Stimulated activated naive CD4-positive, alpha-beta T cell (primary cell): ENCODE results near the gene ITPR2.

Experiments
- DNase-seq, 6 experiments: peaks; one replicate each; lab custom pipeline; 2025; lab: John Stamatoyannopoulos, UW

The ITPR2 gene

DNA sequence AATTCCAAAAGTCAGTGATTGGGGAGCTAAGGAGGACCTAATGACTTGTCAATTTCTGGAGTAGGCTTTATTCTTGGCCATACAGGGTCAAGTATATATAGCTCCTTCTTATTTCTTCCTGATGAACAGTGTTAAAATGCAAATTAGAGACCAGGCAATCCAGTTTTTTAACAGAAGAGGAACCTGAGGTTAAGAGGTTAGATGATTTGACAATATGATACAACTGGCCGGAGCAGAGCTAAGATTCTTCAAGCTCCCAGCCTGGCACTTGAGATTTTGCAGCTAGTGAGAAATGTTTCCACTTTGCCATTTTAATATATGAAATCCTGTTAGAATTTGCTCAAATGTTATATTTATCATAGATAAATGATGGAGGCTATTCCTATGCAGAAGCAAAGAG, 433.6 kb downstream of the ITPR2 start:
- no peak for DNase-seq

DNA sequence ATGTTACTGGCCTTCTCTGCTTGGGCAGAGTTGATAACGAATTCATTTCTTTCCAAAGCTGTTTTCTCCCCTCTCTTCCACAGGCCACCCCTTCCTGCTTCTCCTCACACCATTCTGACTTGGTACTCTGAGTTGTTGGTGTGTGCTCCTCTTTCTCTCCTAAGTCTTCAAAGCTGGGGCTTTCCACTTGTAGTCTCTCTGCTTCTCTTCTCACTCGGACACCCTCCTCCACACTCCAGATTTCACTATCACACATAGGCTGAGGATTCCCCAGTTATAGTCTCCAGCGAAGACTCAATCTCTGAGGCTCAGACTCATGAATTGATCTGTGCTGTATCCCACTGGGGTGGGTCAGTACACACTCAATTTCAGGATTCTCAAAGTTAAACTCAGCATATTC, 436.6 kb downstream of the ITPR2 start:
- DNase-seq: no peak

DNA sequence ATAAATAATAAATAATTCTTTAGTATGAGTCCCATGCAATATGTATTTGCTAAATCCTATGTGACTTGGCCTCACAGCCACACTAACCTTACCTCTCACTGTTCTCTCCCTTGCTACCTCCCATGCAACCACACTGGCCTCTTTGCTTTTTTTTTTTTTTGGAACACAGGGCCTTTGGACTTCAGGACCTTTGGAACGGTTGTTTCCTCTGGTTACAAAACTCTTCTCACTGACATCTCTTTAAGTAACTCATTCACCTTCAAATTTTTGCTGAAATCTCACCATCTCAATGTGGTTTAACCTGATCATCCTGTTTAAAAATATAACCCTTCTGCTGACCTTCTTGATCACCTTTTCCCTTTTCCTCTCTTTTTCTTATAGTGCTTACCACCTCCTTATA, 443.7 kb downstream of the ITPR2 start:
- DNase-seq: no peak

DNA sequence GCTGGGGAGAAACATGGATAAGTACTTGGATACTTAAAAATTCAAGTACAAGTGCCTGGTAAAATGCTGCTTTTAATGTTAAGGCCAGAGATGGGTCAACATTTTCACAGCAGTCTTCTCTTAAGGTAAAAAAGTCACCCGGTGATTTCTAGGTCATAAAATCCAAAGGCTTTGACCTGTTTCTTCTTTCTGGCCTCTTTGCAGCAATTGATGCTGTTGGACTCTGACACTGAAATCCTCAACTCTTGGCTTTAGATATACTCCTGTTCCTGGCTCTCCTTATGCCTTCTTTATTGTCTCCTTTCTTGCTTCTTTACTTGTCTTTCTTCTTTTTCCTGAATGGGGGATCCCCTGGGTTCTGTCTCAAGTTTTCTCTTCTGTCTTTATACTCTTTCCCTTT, 448.5 kb downstream of the ITPR2 start:
- no peak for DNase-seq

DNA sequence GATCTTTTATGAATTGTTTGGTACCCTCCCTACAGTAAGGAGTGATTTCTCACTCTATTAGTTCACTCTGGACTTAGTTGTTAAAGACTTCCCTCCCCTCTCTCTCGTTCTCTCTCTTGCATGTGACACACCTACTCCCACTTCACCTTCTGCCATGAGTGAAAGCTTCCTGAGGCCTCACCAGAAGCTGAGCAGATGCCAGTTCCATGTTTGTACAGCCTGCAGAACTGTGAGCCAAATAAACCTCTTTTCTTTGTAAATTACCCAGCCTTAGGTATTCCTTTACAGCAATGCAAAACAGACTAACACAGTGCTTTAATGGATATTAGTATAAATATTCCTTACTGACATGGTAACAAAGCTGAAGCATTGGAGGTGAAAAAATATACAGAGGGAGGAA, 450.0 kb downstream of the ITPR2 start:
- DNase-seq: no peak

DNA sequence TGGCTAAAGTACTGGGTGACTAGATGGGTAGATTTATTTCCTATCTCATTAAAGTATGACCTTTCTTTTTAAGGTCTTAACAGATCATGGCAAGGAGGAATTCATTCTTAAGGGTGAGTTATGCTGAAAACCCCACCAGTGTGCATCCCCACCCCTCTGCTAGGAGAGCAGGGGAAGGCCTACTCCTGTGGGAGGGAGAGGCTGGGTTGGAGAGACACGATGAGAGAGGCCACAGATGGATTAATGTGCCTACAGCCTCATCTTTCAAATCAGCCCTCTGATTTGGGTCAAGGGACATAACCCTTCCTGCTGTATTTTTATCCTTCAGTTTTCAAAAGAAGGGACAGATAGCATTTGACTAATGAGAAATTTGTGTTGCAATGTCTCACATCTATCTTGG, 452.1 kb downstream of the ITPR2 start:
- no peak for DNase-seq

DNA sequence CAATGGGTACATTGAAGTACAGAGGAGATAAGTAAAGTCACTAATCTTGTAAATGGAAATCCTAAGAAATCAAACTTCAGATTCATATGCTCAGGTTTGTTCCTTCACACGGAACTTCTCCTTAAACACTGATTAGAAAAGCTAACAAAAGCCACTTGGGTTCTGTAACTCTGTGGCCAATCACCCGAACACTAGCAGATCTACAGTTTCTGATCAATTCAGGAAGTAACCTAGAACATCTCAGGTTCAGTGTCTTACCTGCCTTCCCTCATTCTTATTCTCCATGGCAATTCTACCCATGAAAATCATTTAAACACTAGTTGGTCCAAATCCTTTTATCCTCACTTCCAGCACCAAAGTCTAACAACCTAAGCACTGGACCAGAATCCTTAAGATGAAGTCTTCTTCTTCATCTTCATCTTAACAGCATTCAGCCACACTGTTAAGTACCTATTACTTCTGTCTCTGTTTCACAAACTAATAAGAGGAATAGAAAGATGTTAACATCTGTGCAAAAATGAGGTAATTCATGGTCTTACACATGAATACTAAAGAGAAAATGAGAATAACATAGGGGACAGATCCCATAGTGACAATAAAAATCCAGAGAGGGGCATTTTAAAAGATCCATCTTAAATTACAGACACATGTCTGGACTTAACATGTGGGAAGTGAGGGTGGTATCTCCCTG, 453.1 kb downstream of the ITPR2 start:
- no peak for DNase-seq

DNA sequence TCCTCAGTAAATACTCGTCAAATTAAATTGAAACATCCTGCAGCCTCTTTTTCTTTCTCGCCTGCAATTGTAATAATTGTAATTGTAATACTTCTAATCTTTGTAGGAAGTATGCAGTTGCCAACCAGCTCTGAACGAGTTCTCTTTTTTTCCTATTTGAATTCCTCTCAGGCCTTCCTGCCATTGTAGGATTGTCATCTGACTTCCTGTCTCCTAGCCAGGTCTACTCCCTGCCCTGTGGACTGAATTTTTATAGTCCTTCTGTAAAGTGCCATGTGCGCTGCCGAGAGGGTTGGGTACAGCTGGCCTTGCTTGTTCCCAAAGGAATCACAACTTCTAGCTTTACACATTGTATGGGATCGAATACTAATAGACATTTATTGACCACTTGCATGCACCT, 454.3 kb downstream of the ITPR2 start:
- DNase-seq: no peak

DNA sequence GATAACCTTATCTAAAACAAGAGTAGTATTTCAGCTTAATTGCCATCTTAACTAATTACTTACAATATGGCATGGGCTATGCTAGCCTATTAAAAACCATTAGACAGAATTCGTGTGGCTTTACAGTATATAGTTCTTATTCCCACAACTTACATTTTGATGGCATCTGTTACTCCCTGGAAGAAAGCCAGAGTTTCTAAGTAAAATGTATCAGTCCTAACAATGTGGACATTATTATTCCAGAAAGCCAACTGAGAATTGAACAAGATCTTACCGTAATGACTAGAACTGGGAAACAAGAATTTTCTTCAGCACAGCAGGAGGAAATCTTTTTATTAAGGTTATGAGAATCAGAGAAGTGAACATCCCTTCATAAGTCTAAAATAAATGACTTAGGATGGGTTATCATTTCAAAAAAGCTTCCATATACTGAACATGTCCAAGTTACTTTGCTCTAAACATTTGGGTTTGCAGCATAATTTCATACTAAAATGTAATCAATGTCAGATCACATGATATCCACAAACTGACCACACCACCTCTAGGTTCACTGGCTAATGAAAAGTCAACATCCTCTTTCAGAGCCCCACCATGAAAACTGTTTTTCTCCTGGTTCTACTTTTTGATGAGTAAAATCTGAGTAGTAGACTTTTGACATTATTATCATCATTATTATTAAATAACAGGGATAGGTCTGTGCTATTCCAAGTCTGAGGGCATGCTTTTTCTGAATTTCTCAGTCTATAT, 457.9 kb downstream of the ITPR2 start:
- no peak for DNase-seq

DNA sequence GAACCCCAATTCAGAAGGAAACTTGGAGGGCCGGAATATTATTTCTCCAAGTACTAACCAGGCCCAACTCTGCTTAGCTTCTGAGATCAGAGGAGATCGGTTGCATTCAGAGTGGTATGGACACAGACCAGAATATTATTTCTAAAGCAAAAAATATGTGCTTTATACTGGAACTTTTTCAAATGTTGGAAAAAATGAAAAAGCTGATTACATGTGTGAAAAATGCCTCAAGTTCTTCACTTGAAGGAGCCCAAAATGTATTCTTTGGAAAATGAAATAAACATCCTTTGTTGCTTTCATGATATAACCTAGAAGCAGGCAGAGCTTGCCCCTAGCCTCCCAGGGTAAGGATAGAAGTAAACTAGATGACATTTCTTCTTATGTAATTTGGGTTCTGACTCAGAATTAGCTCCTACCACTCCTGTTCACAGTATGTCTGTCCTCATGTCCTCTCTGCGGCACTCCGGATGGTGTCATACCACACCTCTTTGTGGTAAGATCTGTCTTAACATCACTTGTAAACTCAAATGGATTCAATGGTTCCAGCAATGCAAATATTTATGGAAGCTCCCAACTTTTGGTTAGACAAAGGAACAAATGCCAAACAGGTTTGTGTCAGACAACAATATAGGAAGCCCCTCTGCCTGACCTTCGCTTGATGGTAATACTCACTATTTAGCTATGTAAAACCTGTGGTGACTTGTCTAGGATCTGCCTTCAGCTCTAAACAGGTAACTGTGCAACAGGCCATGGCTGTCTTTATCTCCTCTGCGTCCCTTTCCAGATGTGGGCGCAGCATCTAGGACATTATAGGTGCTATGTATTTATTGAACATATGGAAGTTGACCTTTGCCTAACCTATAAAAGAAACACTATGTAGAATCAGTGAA, 459.1 kb downstream of the ITPR2 start:
- no peak for DNase-seq

DNA sequence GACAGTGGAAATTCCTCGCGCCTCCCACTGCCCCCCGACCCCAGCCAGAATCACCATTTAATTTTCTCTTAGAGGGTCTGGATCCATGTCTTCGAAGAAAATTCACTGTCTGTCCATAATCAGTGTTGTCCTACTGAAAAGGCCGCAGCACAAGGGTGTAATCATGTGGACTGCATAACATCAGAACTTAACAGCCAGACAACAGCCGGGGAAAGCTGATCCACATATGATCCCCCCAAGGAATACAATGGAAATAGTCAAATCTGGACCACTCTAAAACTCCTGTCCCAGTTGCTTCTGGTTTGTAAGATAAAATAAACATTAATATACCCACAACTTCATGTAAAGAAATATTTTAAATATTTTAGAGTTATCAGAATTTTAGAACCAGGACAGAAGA, 460.1 kb downstream of the ITPR2 start:
- DNase-seq: no peak

DNA sequence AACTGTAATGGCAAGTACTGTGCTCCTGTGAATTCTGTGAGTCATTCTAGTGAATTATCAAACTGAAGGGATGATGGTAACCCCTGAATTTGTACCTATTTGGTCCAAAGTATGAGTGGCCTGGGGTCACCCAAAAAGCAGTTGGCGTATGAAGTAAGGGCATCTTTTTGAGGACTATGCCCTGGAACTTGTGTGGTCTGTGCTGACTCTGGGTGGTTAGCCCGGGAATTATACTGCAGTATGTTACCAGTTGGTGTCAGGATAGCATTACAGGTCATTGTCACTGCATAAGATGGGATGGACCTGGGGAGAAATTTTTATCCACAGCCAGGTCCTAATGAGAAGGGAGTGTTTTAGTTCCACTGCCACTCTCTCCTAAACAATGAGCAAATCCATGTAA, 462.9 kb downstream of the ITPR2 start:
- DNase-seq: no peak

DNA sequence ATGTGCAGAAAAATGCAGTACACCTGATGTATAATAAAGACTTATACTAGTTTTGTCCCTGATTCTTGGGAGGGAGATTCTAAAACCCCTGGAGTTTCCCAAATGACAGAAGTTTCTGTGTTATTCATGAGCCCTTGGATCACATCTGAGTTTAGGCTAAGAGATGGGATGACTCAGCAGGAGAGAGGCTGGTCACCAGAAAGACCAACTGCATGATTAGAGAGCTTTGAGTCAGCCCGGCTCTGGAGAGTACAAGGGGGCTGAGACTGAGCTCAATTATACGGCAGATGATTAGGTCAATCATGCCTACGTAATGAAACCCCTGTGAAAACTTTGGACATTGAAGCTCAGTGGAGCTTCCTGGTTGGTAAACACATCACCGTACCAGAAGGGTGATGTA, 463.4 kb downstream of the ITPR2 start:
- DNase-seq: no peak

DNA sequence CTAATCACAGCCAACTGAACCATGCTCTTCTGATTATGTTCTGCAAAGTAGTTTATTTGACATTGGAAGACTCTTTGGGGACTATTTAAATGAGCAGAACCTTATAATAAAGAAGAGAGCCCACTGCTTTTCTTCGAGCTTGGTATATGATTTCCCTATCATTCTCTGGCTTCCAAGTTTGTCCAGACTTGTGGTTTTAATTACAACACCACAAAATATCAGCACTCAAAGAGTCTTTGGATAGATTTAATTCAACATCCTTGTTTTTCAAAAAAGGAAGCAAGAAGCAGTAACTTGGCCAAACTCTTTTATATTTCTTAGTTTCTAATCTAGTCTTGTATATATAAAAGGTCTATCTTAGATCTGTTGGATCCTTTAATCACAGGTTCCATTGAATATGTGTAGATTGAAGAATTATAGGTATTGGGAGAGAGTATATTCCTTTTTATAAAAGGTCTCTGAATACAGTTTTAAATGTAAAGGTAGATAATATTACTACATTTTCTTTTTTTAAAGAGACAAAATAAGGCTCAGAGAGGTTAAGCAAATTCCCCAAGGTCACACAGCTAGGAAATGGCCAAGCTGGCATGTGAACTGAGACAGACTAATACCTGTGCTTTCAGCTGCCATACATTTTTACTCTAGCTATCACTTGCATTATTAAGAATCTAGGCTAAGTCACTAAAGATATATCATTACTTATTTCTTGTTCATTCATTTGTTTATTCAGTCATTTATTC, 464.8 kb downstream of the ITPR2 start:
- DNase-seq: no peak

DNA sequence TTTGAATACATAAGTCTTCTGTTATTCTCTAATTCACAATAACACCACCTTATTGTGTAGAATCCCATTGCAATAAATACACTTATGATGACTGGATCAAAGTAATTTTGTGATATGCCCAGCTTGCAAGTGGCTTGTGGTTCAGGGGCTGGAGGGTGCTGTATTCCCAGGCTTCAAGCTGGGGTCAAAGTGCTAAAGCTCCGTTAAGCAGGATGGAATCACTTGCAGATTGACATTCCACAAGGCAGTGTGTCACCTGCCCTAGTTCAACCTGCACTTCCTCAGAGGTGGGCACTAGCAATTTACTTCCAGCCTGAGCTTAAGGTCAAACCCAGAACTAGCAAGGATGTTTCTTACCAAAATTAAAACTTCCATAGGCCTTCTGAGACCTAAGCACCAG, 471.0 kb downstream of the ITPR2 start:
- no peak for DNase-seq

DNA sequence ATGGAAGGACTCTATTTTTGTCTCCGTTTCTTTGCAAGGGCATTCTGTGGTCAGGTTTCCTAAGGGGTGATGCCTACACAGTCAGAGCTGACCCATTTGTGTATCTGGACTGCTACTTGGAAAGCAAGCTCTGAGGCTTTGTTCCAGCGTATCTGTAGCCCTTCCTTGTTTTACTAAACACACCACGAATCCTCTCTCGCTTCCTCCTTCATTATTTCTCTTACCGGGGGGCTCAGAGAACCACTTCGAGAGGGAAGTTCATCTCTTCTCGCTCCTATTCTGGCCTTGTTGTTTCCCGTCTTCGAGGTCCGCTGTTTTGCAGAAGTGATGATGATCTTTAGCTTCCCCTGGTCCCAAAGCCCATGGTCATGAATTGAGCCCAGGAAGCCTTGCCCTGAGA, 472.9 kb downstream of the ITPR2 start:
- no peak for DNase-seq

DNA sequence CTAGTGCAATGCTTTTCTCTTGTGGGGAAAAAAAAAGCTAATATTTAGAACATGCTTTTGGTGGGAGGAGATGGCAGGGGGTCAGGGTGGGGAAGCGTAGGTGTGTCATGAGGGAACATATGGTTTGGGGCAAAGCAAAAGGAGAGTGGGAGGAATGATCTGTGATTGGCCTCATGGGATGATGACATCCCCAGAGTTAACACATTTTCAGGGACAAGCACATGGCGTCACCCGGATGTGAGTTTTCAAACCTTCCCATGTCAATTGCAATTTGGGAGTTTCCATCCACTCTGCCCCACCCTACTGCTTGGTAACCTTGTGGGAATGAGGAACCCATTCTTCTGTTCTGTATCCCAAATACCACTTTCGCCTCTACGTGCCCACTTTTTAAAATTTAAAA, 473.4 kb downstream of the ITPR2 start:
- no peak for DNase-seq

DNA sequence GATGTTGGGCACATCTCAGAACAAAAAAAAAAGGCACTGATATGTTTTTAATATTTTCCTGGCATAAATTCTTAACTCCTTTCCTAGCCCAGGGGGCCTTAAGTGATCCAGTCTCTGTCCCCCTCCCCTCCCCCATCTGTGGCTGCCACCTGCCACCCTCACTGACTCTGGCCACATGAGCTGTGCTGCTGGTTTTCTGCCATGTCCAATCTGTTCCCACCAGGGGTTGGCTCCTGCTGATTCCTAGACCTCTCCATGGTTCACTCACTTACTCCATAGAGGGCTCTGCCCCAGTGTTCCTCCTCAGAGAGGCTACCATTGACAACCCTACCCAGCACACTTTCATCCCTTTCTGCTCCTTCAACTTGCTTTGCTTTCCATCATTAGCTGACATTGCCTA, 474.3 kb downstream of the ITPR2 start:
- DNase-seq: no peak

DNA sequence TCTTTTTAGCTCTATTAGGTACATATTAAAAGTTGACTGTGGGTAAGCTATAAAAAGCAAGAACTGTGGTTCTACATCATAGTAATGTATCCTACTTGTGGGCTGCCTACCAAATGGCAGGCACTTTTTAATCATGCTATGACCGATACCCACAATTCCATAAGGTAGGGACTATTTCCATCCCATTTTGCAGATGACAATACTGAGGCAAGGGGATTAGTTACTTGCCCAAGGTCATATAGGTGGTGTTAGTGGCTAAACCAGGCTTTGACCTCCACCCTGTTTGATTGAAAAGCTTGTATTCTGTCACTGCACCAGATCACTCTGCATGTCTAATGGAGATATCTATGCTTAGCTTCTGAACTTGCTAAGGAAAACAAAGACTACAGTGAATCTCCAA, 485.7 kb downstream of the ITPR2 start:
- no peak for DNase-seq

DNA sequence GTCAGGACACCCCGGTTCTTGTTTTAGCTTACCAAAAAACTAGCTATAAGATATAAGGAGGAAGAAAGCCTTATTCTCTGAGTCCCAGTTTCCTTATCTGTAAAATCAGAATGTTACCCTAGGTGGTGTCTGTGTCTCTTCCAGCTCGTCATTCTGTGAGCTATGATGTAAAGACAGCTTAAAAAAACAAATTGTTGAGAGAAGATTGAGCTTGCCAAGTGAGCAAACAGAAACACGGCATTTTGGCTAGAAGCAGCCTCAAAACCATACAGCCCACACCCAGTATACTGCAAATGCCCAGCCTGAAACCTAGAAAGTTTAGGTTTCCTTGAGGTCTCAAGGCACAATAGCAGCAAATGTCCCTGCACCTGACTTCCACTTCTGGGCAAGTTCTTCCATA, 486.3 kb downstream of the ITPR2 start:
- no peak for DNase-seq

DNA sequence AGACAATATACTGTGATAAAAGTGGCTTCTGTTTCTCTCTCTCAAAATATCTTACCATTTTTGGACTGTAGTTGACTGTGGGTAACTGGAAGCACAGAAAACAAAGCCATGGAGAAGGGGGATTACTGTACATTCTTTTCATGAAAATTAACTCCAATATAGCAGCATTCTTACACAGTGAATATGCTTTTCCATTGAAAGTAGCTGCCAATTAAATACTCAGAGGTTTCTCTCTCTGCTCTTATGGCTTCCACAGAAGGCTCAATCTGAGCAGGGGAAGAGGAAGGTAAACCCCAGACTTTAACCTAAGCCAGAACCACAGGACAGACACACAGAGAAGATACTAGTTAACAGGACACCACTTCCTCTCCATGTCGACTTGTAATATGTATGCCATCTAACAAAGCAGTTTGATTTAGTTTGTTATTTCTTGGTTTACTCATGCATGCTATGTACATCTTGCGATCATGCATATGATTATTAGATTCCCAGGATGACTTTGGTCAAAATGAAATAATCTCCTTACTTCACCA, 487.5 kb downstream of the ITPR2 start:
- DNase-seq: no peak

DNA sequence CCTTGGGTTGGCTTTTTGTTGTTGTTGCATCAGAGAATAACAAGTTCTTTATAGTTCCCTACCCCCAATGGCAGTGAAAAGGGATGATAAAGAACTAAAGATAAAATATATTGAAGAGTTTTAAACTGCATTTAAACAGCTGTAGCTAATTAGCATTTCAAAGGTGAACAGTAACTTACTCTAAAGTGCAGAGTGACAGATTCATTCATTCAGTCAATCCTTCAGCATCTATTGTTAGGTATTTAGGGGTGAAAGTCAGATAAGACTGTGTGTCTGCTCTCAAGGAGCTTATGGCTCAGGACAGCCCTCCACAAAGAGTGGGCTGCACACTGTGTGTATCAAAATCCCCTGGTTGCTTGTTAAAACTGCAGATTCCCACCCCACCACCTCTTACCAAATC, 491.5 kb downstream of the ITPR2 start:
- DNase-seq: no peak
